Progenitor cell of endocrine pancreas (in vitro differentiated cells): Measurements from ENCODE around the gene P4HB. TPM values are rescaled to one million over a fixed set of nuclear protein-coding genes. Genes with fewer than 3 reads are reported as not detected.

Experiments
- DNase-seq: peaks from one replicate; pipeline ENCODE4 v3.0.0; 2021; ENCODE audit warnings: low spot score; ENCODE audit not compliant: unreplicated experiment
- H3K27ac Mint-ChIP-seq: 2 replicates; pipeline ENCODE4 v1.8.0; 2021; ENCODE audit warnings: mild to moderate bottlenecking, moderate library complexity, mixed read lengths
- H3K27me3 Mint-ChIP-seq: 2 replicates; pipeline ENCODE4 v1.8.0; 2021; ENCODE audit warnings: mixed read lengths
- H3K36me3 Mint-ChIP-seq: 2 replicates; pipeline ENCODE4 v1.8.0; 2022; ENCODE audit warnings: mixed read lengths; ENCODE audit not compliant: insufficient read depth
- H3K4me1 Mint-ChIP-seq: 2 replicates; pipeline ENCODE4 v1.8.0; 2021; ENCODE audit warnings: low read depth, mixed read lengths
- H3K4me3 Mint-ChIP-seq: 2 replicates; pipeline ENCODE4 v1.8.0; 2021; ENCODE audit warnings: low read depth, mild to moderate bottlenecking, moderate library complexity, mixed read lengths
- H3K9me3 Mint-ChIP-seq: 2 replicates; pipeline ENCODE4 v1.8.0; 2021; ENCODE audit warnings: low read depth, mixed read lengths
- total RNA-seq: library from RNA; stranded (reverse); gene quantifications from 2 replicates; pipeline ENCODE4 v1.2.1, GENCODE V29; 2021
- TF ChIP-seq, protein P1 (sequence below): fragments of 200-600 bp; sonication (generic); IDR thresholded peaks from one replicate; pipeline ENCODE4 v1.5.0; 2021; ENCODE audit warnings: antibody characterized with exemption, mild to moderate bottlenecking; ENCODE audit not compliant: unreplicated experiment

The P4HB gene
- total RNA-seq, 1 donor from 2014 or later, result 484 TPM

DNA sequence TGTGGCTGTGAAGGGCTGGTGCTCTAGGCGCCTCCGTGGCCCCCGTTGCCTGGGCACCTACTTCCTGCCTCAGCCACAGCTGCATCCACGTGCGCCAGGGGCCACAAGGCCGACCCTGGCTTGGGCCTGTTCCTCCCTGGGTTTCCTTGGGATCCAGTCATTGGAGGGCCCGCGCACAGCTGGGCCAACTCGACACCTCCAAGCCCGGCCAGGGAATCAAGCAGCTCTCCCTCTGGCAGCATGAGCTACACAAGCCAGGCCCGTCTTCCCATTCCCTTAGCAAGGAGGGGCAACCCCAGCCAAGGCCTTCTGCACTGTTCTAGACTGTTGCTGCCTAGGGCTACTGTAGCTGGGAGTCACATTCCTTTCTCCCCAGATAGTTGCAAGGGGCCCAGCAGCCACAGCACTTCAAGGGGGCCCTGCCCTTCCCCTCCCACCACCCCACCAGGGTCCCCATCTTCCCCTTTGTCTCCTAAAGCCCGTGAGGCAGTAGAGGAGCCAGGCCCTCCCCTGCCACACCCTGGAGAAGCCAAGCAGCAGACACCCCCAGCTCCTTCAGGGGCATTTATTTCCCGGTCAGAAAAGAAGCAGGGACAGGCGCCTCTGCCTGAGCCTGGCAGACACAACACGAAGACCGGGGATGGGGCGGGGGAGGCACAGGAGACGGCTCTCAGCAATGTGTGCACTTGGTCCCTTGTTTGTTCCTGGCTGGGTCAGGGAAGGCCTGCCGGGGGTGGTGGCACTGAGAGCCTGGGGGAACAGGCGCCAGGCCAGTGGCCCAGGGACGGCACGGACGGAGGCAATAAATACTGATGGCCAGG is 7.0 kb upstream of the P4HB start:
- no peak overlapping the region for H3K27ac Mint-ChIP-seq
- no peak for DNase-seq
- TF ChIP-seq, protein P1, sequence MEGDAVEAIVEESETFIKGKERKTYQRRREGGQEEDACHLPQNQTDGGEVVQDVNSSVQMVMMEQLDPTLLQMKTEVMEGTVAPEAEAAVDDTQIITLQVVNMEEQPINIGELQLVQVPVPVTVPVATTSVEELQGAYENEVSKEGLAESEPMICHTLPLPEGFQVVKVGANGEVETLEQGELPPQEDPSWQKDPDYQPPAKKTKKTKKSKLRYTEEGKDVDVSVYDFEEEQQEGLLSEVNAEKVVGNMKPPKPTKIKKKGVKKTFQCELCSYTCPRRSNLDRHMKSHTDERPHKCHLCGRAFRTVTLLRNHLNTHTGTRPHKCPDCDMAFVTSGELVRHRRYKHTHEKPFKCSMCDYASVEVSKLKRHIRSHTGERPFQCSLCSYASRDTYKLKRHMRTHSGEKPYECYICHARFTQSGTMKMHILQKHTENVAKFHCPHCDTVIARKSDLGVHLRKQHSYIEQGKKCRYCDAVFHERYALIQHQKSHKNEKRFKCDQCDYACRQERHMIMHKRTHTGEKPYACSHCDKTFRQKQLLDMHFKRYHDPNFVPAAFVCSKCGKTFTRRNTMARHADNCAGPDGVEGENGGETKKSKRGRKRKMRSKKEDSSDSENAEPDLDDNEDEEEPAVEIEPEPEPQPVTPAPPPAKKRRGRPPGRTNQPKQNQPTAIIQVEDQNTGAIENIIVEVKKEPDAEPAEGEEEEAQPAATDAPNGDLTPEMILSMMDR, result no peak
- H3K4me1 Mint-ChIP-seq, result peaks cover 12% of the 10 kb centered on the region
- no peaks in the 10 kb centered on the region for H3K27me3 Mint-ChIP-seq
- H3K9me3 Mint-ChIP-seq, result no peaks in the 10 kb centered on the region
- H3K4me3 Mint-ChIP-seq, result no peak overlapping the region
- peaks cover 6% of the 10 kb centered on the region for H3K36me3 Mint-ChIP-seq

DNA sequence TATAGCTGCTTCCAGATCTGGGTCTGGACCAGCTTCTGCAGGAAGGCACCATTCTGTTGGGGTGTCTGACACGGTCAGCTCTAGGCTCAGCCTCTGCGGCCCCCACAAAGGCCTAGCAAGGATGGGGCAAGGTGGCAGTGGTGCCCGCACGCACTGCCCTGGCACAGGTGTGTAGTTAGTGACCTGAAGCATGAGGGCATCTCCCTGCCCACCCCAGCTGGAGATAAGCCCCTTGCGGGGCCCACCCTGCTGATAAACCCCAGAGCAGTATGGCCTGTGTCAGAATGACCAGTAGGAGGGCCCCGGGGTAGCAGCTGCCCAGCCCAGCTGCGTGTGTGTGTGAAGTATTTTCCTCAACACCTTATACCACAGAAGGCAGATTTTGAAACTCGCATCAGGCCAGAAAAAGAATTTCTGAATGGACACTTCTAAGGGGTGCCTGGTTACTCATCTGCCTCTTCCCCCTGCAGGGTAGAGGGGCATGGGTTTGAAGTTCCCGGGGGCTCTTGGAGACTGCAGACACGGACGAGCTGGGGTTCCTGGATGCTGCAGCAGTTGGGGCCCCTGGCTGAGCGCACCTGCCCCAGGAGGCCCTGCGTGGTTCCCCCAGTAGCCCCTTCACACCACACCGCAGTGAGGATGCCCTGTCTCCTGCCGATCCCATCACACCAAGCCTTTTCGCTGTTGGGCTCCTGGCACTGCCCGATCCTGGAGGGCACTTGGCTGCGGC is 6.3 kb upstream of the P4HB start:
- Mint-ChIP-seq H3K4me1 (peaks cover 15% of the 10 kb centered on the region), H3K36me3 (peaks cover 6% of the 10 kb centered on the region), H3K9me3 (no peaks in the 10 kb centered on the region), H3K27me3 (no peaks in the 10 kb centered on the region), H3K4me3 (no peak overlapping the region), H3K27ac (no peak overlapping the region)
- TF ChIP-seq, protein P1, result no peak
- no peak for DNase-seq

DNA sequence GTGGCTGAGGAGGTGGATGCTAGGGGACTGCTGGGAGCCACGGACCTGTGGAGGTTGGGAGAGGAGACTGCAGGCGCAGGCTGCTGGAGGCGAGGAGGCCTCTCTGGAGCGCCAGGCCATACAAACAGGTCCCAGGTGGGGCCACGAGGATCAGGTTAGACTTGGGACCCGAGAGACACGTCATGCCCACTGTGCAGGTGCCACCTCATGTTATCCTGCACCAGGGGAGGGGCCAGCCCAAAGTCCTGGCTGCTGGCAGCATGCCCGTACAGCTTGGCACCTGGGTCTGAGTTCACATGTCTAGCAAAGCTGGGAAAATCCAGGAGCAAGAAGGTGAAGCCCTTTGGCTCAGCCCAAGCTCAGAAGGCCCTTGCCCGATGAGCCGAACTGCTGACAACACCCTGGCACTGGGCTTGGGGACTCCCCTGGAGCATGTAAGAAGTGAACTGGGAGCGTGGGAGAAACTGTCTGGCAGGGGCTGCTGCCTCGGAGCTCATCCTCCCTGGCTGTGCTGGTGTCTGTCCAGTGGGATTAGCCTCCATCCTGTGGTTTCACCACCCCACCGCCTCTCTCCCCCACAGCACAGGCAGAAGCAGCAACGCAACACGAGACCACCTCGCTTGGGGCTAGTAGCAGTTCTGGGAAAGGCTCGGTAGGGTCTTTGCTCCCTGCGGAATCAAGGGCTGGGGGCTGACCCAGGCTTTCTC is 5.6 kb upstream of the P4HB start:
- TF ChIP-seq, protein P1, result no peak
- no peaks in the 10 kb centered on the region for H3K27me3 Mint-ChIP-seq
- H3K36me3 Mint-ChIP-seq, result peaks cover 6% of the 10 kb centered on the region
- H3K4me3 Mint-ChIP-seq, result no peak overlapping the region
- H3K4me1 Mint-ChIP-seq, result peaks cover 17% of the 10 kb centered on the region
- H3K9me3 Mint-ChIP-seq, result no peaks in the 10 kb centered on the region
- no peak overlapping the region for H3K27ac Mint-ChIP-seq
- DNase-seq, result no peak

DNA sequence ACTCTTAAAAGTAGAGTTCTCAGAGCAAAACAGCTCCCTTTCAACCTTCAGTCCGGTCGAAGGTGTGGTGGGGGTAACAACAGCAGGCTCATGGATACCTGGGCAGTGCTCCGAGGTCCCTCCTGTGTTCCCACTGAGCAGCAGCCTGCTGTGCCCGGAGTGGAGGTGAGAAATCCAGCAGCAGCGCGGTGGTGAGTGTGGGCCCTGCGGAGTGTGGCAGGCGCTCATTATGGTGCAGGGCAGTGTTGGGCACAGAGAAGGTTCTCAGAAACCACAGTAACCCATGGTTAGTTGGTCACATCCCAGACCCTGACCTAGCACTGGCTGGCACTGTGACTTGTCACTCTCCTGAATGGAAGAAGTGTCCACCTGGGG is 5.0 kb upstream of the P4HB start:
- Mint-ChIP-seq H3K27ac (no peak overlapping the region), H3K36me3 (peaks cover 6% of the 10 kb centered on the region), H3K9me3 (no peaks in the 10 kb centered on the region), H3K4me1 (peaks cover 17% of the 10 kb centered on the region), H3K4me3 (no peak overlapping the region), H3K27me3 (no peaks in the 10 kb centered on the region)
- TF ChIP-seq, protein P1, result no peak
- no peak for DNase-seq
